Activated naive CD4-positive, alpha-beta T cell treated with anti-CD3 and anti-CD28 coated beads, Interleukin-2, amount 50 U/mL, for 72 hours (primary cell): Measurements from ENCODE around the gene PLCD3. TPM values are rescaled to one million over a fixed set of nuclear protein-coding genes. Genes with fewer than 3 reads are reported as not detected.

Experiments used
- ATAC-seq, 2 donors: fragments of 150-1000 bp; cut with Tn5 transposase; 2 replicates each; pipeline ENCODE4 v1.10.0; 2021; ENCODE audit warnings: mild to moderate bottlenecking in 2 of 2, moderate library complexity in 2 of 2
- DNase-seq, 2 donors: peaks; one replicate each; pipeline ENCODE4 v3.0.0; 2021 to 2022; ENCODE audit warnings: low spot score in 2 of 2
- H3K27ac Mint-ChIP-seq, 2 donors: one replicate each; pipeline ENCODE4 v1.8.0; 2022; ENCODE audit warnings: mild to moderate bottlenecking in 2 of 2, mixed read lengths in 2 of 2
- H3K36me3 Mint-ChIP-seq, 2 donors: one replicate each; pipeline ENCODE4 v1.8.0; 2022; ENCODE audit warnings: mixed read lengths in 2 of 2
- H3K9me3 Mint-ChIP-seq, 2 donors: one replicate each; pipeline ENCODE4 v1.8.0; 2022; ENCODE audit warnings: mixed read lengths in 2 of 2
- total RNA-seq, 2 donors: library from RNA; stranded (reverse); gene quantifications; one replicate each; pipeline ENCODE4 v1.2.3, GENCODE V29; 2022

Gene PLCD3
- total RNA-seq, 2 donors from 2014 or later: 3.9 to 7.7 TPM

DNA sequence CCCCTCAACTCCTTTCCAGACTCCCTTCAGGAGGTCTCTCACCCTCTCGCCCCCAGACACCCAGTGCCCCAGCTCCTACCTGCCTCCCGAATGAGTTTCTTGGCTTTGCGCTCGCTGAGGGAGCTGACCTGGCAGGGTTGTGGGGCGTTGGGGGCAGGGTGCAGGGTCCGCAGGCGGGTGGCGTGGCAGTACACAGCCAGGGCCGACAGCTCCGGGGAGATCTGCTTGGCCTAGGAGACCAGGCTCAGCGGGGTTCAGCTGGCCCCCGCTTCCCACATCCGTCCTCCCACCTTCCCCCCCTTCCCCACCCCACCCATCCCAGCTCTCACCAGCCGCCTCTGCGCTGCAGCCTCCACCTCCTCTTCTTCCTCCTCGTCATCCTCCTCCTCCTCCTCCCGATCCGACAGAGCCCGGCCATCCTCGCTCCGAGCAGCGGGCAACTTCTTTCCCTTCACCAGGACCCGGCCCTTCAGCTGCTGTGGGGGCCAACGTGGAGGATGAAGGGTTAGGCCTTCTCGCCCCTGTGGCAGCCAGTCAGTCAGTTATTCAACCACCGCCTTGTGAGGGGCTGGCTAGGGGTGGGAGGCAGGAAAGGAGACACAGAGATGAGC is 17.2 kb downstream of the PLCD3 start:
- DNase-seq (no peak), ATAC-seq (no peak)
- no peaks in the 10 kb centered on the region for H3K9me3 Mint-ChIP-seq
- no peaks in the 10 kb centered on the region for H3K36me3 Mint-ChIP-seq
- no peak overlapping the region for H3K27ac Mint-ChIP-seq

DNA sequence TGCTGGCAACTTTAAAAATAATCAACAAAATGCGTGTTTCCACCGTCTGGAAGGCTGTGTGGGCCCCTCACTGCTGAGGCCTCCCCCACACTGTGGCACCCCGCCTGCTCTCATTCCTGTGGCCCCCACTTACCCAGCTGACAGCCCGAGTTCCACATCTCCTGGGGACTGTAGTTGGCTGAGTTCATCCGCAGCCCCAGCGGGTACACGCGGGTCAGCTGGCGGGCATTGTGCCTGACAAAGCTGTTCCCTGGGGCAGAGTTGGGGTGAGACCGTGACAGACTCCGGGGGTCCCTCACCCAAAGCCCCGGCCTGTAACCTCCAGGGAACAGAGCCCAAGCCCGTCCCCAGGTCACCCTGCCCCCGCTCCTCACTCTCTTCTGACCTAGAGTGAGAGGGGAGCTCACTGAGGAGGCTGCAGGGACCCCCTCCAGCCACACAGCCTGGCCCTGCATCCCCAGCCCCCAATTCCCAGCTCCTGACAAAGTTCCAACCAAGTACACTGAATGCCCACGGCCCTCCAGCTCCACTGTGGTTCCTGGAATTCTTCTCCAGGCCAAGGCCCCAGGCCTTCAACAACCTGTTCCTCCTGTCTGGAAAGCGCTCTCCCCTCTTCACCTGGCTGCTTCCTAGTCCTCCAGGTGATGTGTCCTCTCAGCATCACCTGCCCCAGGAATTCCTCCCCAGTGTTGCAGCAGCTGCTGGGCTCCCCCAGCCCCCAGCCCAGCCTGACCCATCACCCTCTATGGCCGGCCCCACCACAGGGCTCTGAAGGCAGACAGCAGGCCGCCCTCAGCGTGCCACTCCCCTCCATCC is 18.0 kb downstream of the PLCD3 start:
- ATAC-seq (no peak), DNase-seq (no peak)
- peak overlapping the region in 1 of 2 donors; percentile 44 for H3K27ac Mint-ChIP-seq
- no peaks in the 10 kb centered on the region for H3K9me3 Mint-ChIP-seq
- no peaks in the 10 kb centered on the region for H3K36me3 Mint-ChIP-seq

DNA sequence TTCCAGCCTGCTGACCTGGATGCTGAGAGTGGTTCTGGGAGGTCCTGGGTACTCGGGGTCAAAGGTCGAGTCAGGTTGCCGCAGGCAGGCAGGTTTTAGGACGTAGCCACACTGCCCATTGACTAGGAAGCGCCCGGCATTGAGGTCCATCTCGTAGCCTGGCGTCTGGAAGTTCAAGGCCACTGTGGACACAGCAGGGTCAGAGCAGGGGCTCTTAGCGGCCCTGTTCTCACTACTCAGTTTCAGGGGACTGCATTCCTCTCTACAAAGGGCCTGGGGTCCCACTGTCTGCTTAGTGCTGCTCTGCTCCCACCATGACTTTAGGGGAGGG is 18.9 kb downstream of the PLCD3 start:
- H3K9me3 Mint-ChIP-seq: no peaks in the 10 kb centered on the region
- no peak overlapping the region for H3K27ac Mint-ChIP-seq
- DNase-seq (no peak), ATAC-seq (no peak)
- H3K36me3 Mint-ChIP-seq: no peaks in the 10 kb centered on the region

GRCh38 chr17:45112559-45113423 is 19.5 kb downstream of the PLCD3 start:
- Mint-ChIP-seq H3K9me3 (no peaks in the 10 kb centered on the region), H3K36me3 (no peaks in the 10 kb centered on the region), H3K27ac (peak overlapping the region in 1 of 2 donors; percentile 41)
- no peak for ATAC-seq
- no peak for DNase-seq

- ATAC-seq: no peak
- H3K27ac Mint-ChIP-seq: peak overlapping the region in 1 of 2 donors; percentile 41
- no peak for DNase-seq
- no peaks in the 10 kb centered on the region for H3K9me3 Mint-ChIP-seq
- no peaks in the 10 kb centered on the region for H3K36me3 Mint-ChIP-seq
Measured at GRCh38 chr17:45111850-45112249, 20.5 kb downstream of the PLCD3 start.

DNA sequence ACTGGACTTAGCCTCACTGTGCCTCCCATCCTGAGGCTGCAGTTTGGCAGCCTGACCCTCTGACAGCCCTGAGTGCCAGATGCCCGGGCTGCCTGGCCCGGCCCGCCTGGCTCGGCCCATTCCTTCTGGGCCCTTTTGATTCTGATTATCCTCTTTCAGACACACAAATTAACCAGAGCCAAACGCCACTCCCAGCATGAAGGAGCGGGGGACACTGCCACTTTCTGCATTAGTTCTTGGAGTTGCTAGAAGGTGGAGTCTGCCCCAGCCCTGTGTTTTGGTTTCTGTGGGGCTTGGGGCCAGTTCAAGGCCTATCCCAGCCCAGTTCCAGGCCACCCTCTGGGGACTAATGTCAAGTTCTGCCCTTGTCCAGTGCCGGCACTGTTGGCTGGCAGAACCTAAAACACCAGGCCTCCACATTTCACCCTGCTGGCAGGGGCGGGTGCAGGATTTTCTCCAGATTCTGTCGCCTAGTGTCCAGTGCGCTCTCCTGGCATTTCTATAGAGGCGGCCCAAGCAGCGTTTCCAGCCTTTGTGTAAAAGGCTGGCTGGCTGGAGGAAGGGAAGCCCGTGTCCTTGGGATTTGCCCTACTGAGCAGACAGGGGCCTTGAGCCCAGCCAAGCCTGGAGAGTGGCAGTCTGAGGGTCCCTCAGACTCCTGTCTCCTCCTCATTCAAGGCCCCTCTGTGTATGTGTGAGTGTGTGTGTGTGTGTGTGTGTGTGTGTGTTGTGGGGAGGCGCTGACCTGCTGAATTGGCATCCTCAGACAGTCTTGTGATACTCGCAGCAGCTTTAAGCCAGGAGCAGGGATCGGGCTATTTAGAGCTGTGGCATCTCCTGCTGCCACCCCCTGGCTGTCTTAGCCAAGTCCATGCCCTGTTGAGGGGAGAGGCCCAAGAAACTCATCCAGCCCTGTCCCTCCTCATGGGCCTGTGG is 21.4 kb downstream of the PLCD3 start:
- Mint-ChIP-seq H3K36me3 (no peaks in the 10 kb centered on the region), H3K27ac (peak overlapping the region in 1 of 2 donors; percentile 46), H3K9me3 (no peaks in the 10 kb centered on the region)
- DNase-seq (no peak), ATAC-seq (peak in 1 of 2 donors; percentile 6)

GRCh38 chr17:45108595-45109521 is 23.5 kb downstream of the PLCD3 start:
- H3K9me3 Mint-ChIP-seq: no peaks in the 10 kb centered on the region
- ATAC-seq (peak; percentile 10 to 22), DNase-seq (no peak)
- H3K27ac Mint-ChIP-seq: peak overlapping the region; percentile 63 to 97
- no peaks in the 10 kb centered on the region for H3K36me3 Mint-ChIP-seq

DNA sequence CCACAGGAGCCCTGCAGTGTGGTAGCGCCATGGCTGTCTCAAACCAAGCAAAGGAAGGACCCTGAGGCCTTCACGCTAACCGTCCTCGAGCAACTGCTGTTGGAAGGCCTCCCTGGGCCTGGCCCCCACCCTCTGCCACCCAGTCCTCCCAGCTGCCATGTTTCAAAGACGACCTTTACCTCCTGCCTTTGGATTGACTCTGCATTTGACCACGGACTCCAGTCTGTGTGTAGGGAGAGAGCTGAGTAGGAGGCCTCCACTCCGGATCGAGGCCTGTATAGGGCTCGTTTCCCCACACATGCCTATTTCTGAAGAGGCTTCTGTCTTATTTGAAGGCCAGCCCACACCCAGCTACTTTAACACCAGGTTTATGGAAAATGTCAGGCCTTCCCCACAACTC is 24.3 kb downstream of the PLCD3 start:
- peak overlapping the region in 1 of 2 donors; percentile 91 for H3K27ac Mint-ChIP-seq
- DNase-seq: no peak
- H3K36me3 Mint-ChIP-seq: no peaks in the 10 kb centered on the region
- no peak for ATAC-seq
- H3K9me3 Mint-ChIP-seq: no peaks in the 10 kb centered on the region

GRCh38 chr17:45107293-45108010 is 24.9 kb downstream of the PLCD3 start:
- ATAC-seq: no peak
- no peak for DNase-seq
- Mint-ChIP-seq H3K9me3 (no peaks in the 10 kb centered on the region), H3K27ac (peak overlapping the region in 1 of 2 donors; percentile 68), H3K36me3 (peaks cover 0 to 5% of the 10 kb centered on the region in 2 donors)

- Mint-ChIP-seq H3K27ac (no peak overlapping the region), H3K36me3 (peaks cover 0 to 8% of the 10 kb centered on the region in 2 donors), H3K9me3 (no peaks in the 10 kb centered on the region)
- no peak for ATAC-seq
- DNase-seq: no peak
Measured at GRCh38 chr17:45106582-45106981, 25.7 kb downstream of the PLCD3 start.

GRCh38 chr17:45106096-45106495 is 26.2 kb downstream of the PLCD3 start:
- DNase-seq (no peak), ATAC-seq (no peak)
- Mint-ChIP-seq H3K9me3 (no peaks in the 10 kb centered on the region), H3K36me3 (peaks cover 0 to 8% of the 10 kb centered on the region in 2 donors), H3K27ac (no peak overlapping the region)

GRCh38 chr17:45104907-45105624 is 27.2 kb downstream of the PLCD3 start:
- DNase-seq (no peak), ATAC-seq (no peak)
- no peak overlapping the region for H3K27ac Mint-ChIP-seq
- peaks cover 0 to 8% of the 10 kb centered on the region in 2 donors for H3K36me3 Mint-ChIP-seq
- H3K9me3 Mint-ChIP-seq: no peaks in the 10 kb centered on the region

DNA sequence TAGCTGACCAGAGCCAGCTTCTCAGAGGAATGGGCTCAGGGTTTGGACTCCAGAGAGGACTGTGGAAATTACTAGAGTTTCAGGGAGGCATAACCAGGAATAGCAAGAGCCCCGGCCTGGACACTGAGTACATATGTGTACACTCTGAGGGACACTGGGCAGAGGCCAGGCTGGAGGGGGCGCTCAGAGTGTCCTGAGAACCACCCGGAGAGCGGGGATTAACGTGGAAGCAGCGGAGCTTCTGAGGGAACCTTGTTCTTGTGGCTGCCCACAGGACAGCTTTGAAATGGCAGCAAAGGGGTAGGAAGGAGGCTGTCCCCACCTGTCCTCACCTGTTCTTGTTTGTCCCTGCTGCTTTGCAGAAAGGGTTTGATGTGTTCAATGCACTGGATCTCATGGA is 27.8 kb downstream of the PLCD3 start:
- DNase-seq (no peak), ATAC-seq (no peak)
- Mint-ChIP-seq H3K9me3 (no peaks in the 10 kb centered on the region), H3K36me3 (peaks cover 0 to 8% of the 10 kb centered on the region in 2 donors), H3K27ac (no peak overlapping the region)

DNA sequence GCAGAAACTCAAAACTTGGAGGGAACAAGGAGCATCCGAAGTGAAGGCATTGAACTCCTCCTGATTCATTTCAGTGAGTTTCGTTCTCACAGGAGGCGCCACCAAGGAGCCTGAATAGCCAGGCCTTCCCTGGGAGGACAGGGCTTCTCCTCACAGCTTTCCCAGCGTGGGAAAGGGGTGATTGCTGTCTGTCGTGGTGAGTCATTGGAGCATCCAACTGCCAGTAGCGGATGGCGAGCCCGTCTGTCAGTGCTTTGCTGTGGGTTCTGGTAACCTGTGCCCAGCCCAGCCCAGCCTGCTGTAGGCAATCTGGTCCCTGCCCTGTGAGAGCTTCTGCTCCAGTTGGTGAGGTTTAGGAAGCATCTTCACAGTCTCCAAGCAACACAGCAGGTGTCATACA is 28.3 kb downstream of the PLCD3 start:
- no peak for ATAC-seq
- H3K27ac Mint-ChIP-seq: no peak overlapping the region
- peaks cover 4 to 12% of the 10 kb centered on the region in 2 donors for H3K36me3 Mint-ChIP-seq

More for the DNA sequence above, 28.3 kb downstream of the PLCD3 start:
- DNase-seq: no peak
- no peaks in the 10 kb centered on the region for H3K9me3 Mint-ChIP-seq
